Measurements from ENCODE around the gene TP53I11. TPM values are rescaled to one million over a fixed set of nuclear protein-coding genes. Genes with fewer than 3 reads are reported as not detected.

The TP53I11 gene
- total RNA-seq, 2 donors from 2014 or later = 21.8 to 91.0 TPM

GRCh38 chr11:44936525-44936924 is 14.2 kb downstream of the TP53I11 start:
- peak; percentile 93 to 97 (median 96) for TF ChIP-seq CTCF (IDR thresholded peaks at IDR 0.05)
- no peak for TF ChIP-seq POLR2A (IDR thresholded peaks at IDR 0.05)
- WGBS, 2 donors = 34 to 38% methylated on average over 5 to 19 of the region's 20 CpGs
- no peaks in the 10 kb centered on the region for H3K36me3 ChIP-seq (replicated peaks in 1 of 2; ENCODE audit: insufficient read depth in 1 of 2, low read depth in 2 of 2)
- H3K4me3 ChIP-seq = no peak overlapping the region
- DNase-seq (peak; percentile 84 to 90 (median 86)), ATAC-seq (peak; percentile 78)
- no peaks in the 10 kb centered on the region for H3K9me3 ChIP-seq
- intact Hi-C loops (cut with DNase I) = loop anchor here (2.0 kb wide), 1 partner anchor 168 kb away; no protein-coding TSS in a partner anchor
- no peak overlapping the region for H3K27ac ChIP-seq
- no peaks in the 10 kb centered on the region for H3K4me1 ChIP-seq
- H3K27me3 ChIP-seq = no peaks in the 10 kb centered on the region

GRCh38 chr11:44934735-44935250 is 15.9 kb downstream of the TP53I11 start:
- Histone ChIP-seq H3K27ac (no peak overlapping the region), H3K4me1 (no peaks in the 10 kb centered on the region), H3K36me3 (replicated peaks in 1 of 2; ENCODE audit: insufficient read depth in 1 of 2, low read depth in 2 of 2) (no peaks in the 10 kb centered on the region), H3K4me3 (no peak overlapping the region), H3K27me3 (no peaks in the 10 kb centered on the region), H3K9me3 (no peaks in the 10 kb centered on the region)
- WGBS, 2 donors = 92 to 94% methylated on average over 9 to 13 of the region's 13 CpGs
- TF ChIP-seq CTCF (IDR thresholded peaks at IDR 0.05) (no peak), POLR2A (IDR thresholded peaks at IDR 0.05) (no peak)
- intact Hi-C loops (cut with DNase I) = no loop called here
- ATAC-seq = no peak
- DNase-seq = no peak

- Histone ChIP-seq H3K4me3 (no peak overlapping the region), H3K27me3 (no peaks in the 10 kb centered on the region), H3K9me3 (no peaks in the 10 kb centered on the region), H3K4me1 (no peaks in the 10 kb centered on the region), H3K27ac (no peak overlapping the region), H3K36me3 (replicated peaks in 1 of 2; ENCODE audit: insufficient read depth in 1 of 2, low read depth in 2 of 2) (no peaks in the 10 kb centered on the region)
- no peak for DNase-seq
- intact Hi-C loops (cut with DNase I) = no loop called here
- no peak for ATAC-seq
- WGBS, 2 donors = 87 to 94% methylated on average over 2 of the region's 2 CpGs
- TF ChIP-seq POLR2A (IDR thresholded peaks at IDR 0.05) (no peak), CTCF (IDR thresholded peaks at IDR 0.05) (no peak)
These were observed 16.6 kb downstream of the TP53I11 start for GRCh38 chr11:44934110-44934509.

DNA sequence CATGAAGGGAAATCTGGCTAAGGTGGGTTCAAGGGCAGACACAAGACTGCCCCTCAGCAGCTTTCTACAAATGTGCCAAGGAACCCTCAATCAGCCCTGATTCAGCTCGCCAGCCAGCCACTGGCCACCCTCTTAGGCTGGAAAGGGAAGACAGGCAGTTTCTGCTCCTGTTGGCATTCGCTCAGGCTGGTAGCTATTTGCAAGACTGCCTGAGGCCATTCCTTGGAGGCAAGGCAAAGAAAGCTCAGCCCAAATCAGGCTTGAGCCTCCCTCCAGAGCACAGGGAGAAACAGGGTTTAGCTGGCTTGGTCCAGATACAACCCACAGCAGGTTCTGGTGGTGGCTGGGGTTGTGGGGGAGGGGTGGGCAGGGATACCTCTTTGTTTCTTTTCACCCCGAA is 19.2 kb downstream of the TP53I11 start:
- TF ChIP-seq POLR2A (IDR thresholded peaks at IDR 0.05) (no peak), CTCF (IDR thresholded peaks at IDR 0.05) (no peak)
- H3K27ac ChIP-seq = no peak overlapping the region
- ATAC-seq (no peak), DNase-seq (no peak)
- 80 to 100% methylated on average over 2 to 3 of the region's 3 CpGs for WGBS, 2 donors
- no peaks in the 10 kb centered on the region for H3K27me3 ChIP-seq
- H3K4me3 ChIP-seq = no peak overlapping the region
- intact Hi-C loops (cut with DNase I) = no loop called here
- H3K4me1 ChIP-seq = no peaks in the 10 kb centered on the region
- H3K9me3 ChIP-seq = no peaks in the 10 kb centered on the region
- H3K36me3 ChIP-seq (replicated peaks in 1 of 2; ENCODE audit: insufficient read depth in 1 of 2, low read depth in 2 of 2) = no peaks in the 10 kb centered on the region

DNA sequence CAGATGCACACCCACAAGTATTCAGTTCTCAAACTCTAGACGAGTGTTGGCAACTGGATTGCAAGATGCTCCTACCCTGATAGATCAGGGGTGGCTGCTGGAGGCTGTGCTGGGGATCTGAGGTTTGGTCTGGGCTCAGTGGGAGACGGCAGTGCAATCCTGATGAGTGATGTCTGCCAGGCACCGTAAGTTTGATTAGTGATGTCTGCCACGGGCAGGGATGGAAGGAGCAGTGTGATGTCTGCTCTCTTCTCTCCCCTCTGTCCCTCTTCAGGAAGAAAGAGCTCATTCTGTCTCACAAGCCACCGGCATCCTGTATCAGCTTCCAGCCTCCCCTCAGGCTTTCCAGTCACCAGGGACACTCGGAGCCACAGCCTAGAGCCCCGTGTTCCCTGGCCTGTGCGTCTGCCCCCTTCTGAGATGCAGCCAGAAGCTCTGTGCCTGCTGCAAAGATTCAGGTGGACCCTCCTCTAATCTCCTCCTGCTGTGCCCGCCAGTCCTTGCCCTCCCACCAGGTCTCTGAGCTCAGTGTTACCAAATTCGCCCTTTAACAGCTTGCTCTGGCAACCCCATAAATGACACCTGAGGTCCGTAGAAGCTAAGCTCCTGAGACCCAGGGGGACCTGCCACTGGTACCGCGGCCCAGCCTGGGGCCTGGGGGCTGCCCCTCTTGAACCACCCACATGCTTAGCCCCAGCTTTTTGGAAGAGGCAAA is 19.9 kb downstream of the TP53I11 start:
- 72 to 76% methylated on average over 13 of the region's 13 CpGs for WGBS, 2 donors
- no peaks in the 10 kb centered on the region for H3K27me3 ChIP-seq
- H3K4me3 ChIP-seq = no peak overlapping the region
- no peaks in the 10 kb centered on the region for H3K9me3 ChIP-seq
- no peaks in the 10 kb centered on the region for H3K36me3 ChIP-seq (replicated peaks in 1 of 2; ENCODE audit: insufficient read depth in 1 of 2, low read depth in 2 of 2)
- ATAC-seq = no peak
- DNase-seq = no peak
- H3K27ac ChIP-seq = no peak overlapping the region
- H3K4me1 ChIP-seq = no peaks in the 10 kb centered on the region
- TF ChIP-seq POLR2A (IDR thresholded peaks at IDR 0.05) = no peak
- no peak for TF ChIP-seq CTCF (IDR thresholded peaks at IDR 0.05)
- intact Hi-C loops (cut with DNase I) = no loop called here

Data from body of pancreas (tissue), 4 donors.